GM21619 (cell line): ENCODE results near the gene FAM72D.
"Not testable (repeated sequence)": the region's sequence is repeated elsewhere in the genome, so short reads cannot be mapped to it uniquely, and the experiment has no call there.

ENCODE experiments used
- ATAC-seq: cut with Tn5 transposase; IDR thresholded peaks from one replicate; pipeline ENCODE4 v1.9.1; 2021; ENCODE audit not compliant: unreplicated experiment

FAM72D gene

GRCh38 chr1:145095284-145096057 lies at the start of gene FAM72D, which contains the start of gene SRGAP2B:
Gene FAM72D, plus strand, starts transcription at chr1:145095974. Its CDS starts 874 bp downstream, at chr1:145096848.
Gene SRGAP2B, minus strand, starts transcription at chr1:145095328. Its CDS starts 2,427 bp downstream, at chr1:145092901.
- peak; percentile 78 for ATAC-seq

GRCh38 chr1:145047553-145047952 lies 48.2 kb upstream of the FAM72D start:
- peak; percentile 71 for ATAC-seq

GRCh38 chr1:145048181-145048856 lies 47.5 kb upstream of the FAM72D start:
- ATAC-seq: not testable (repeated sequence)

- ATAC-seq: not testable (repeated sequence)
These were observed 43.6 kb upstream of the FAM72D start for GRCh38 chr1:145052019-145052776.

GRCh38 chr1:145053428-145053827 lies 42.3 kb upstream of the FAM72D start:
- not testable (repeated sequence) for ATAC-seq

- peak; percentile 100 for ATAC-seq
These were observed 40.5 kb upstream of the FAM72D start for GRCh38 chr1:145055217-145055760.

GRCh38 chr1:145058184-145058583 lies 37.6 kb upstream of the FAM72D start:
- ATAC-seq: peak; percentile 39

GRCh38 chr1:145063285-145063684 lies 32.5 kb upstream of the FAM72D start:
- ATAC-seq: not testable (repeated sequence)

- not testable (repeated sequence) for ATAC-seq
These were observed 31.7 kb upstream of the FAM72D start for GRCh38 chr1:145063941-145064648.

GRCh38 chr1:145065194-145065826 lies 30.5 kb upstream of the FAM72D start:
- ATAC-seq: not testable (repeated sequence)

- ATAC-seq: not testable (repeated sequence)
These were observed 29.3 kb upstream of the FAM72D start for GRCh38 chr1:145066486-145066885.

GRCh38 chr1:145071569-145071968 lies 24.2 kb upstream of the FAM72D start:
- not testable (repeated sequence) for ATAC-seq

GRCh38 chr1:145074021-145074559 lies 21.7 kb upstream of the FAM72D start:
- not testable (repeated sequence) for ATAC-seq

GRCh38 chr1:145076877-145077276 lies 18.9 kb upstream of the FAM72D start:
- ATAC-seq: not testable (repeated sequence)

- not testable (repeated sequence) for ATAC-seq
These were observed 17.6 kb upstream of the FAM72D start for GRCh38 chr1:145077872-145078786.

GRCh38 chr1:145078787-145079370 lies 16.9 kb upstream of the FAM72D start:
- not testable (repeated sequence) for ATAC-seq

GRCh38 chr1:145079737-145080136 lies 16.0 kb upstream of the FAM72D start:
- ATAC-seq: not testable (repeated sequence)

- ATAC-seq: not testable (repeated sequence)
These were observed 15.6 kb upstream of the FAM72D start for GRCh38 chr1:145080193-145080592.
